ENCODE measurements around the gene POTEM.
"Not testable (repeated sequence)": the region's sequence is repeated elsewhere in the genome, so short reads cannot be mapped to it uniquely, and the experiment has no call there.

The POTEM gene

GRCh38 chr14:18967134-18967533, at the start of gene POTEM:
Gene POTEM, plus strand, starts transcription at chr14:18967434. Its CDS starts 52 bp downstream, at chr14:18967486.
- DNase-seq: not testable (repeated sequence)

DNA sequence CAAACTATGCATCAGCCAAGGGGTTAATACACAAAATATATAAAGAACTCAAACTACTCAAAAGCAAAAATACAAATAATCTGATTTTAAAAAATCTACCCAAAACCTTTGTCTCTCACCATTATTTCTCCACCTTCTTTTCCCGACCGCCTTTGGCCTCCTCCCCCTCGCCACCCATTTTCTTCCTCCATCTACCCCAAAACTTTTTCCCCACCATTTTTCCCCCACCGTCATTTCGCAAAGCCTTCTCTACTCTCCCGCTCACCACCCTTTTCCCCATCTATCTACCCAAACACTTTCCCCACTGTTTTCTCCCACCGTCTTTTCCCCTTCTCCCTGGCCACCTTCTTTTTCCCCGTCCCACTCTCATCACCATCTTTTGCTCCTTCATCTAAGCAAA, 48.9 kb upstream of the POTEM start:
- not testable (repeated sequence) for DNase-seq

GRCh38 chr14:18920052-18920451, 47.2 kb upstream of the POTEM start:
- DNase-seq: not testable (repeated sequence)

DNA sequence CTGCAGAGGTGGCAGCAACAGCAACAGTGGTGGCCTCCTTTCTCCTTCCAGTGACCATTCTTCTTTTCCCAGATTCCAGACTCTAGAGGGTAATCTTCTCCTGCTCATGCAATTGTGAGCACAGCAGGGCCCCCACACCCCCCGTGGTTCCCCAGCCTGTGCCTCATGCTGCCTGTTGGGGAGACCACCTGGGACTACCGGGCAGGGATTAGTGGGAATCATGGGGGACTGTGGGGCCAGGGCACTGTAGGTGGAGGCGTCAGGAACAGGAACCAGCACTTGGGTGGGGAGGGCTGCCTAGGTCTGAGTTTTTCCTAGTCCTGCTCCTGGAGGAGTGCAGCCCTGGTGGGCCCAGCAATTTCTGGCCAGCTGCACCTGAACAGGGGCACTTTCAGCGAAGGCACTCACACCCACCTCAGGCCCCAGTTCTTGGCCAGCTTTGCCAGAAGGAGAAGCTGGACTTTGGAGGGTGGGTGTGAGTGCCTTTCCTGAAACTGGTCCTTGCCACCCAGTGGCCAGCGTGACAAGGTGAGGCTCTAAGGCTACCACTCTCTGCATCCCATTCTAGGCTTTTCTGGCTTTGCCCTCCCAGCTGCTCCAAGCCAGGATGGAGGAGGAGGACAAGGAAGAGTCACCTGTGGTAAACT, 46.1 kb upstream of the POTEM start:
- DNase-seq: not testable (repeated sequence)

DNA sequence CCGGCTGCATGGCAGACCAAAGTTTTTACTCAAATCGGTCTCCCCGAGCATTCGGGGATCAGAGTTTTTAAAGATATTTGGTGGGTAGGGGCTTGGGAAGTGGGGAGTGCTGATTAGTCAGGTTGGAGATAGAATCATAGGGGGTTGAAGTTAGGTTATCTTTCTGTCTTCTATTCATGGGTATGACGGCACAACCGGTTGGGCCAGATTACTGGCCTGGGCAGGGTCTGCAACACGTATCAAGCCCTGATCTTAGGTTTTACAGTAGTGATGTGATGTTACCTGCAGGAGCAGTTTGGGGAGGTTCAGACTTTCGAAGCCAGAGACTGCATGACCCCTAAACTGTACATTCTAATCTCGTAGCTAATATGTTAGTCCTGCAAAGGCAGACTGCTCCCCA, 30.4 kb upstream of the POTEM start:
- DNase-seq: not testable (repeated sequence)

DNA sequence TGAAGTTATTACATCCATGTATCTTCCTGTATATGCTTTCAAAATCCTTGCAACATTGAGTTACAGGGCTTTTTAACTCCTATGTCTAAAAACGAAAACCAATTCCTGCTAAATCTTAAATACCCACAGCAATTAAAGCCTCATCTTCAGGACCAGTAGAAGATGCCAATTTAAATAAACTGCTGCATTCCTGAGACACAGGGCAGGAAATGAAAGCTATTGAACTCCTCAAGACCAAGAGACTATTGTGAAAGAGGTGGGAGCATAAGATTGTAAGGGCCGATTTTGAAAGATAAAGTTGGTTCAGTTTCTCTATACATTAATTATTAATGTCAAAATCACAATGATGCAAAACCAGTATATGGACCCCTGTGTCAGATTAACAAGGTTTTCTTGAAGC, 28.5 kb upstream of the POTEM start:
- DNase-seq: not testable (repeated sequence)

DNA sequence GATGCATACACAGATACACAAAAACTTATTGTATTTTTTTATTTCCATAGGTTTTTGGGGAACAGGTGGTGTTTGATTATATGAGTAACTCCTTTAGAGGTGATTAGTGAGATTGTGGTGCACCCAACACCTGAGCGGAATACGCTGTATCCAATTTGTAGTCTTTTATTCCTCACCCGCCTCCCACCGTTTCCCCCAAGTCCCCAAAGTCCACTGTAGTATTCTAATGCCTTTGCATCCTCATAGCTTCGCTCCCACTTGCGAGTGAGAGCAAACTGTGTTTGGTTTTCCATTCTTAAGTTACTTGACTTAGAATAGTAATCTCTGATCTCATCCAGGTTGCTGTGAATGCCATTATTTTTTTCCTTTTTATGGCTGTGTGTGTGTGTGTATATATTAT, 17.3 kb upstream of the POTEM start:
- not testable (repeated sequence) for DNase-seq

DNA sequence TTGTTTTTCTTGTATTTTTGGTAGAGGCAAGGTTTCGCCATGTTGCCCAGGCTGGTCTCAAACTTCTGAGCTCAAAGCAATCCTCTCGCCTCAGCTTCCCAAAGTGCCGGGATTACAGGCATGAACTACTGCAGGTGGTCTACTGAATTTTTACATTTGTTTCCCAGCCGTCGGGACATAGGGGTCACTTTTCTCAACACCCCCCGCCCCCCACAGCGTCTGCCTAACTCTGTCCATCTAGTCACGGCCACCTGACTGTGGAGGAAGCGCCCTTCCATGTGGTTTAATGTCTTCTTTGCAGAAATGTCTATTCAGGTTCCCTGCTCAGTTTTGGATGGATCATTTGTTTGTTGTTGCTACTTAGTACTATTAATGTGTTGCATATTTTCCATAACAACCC, 14.1 kb upstream of the POTEM start:
- not testable (repeated sequence) for DNase-seq

DNA sequence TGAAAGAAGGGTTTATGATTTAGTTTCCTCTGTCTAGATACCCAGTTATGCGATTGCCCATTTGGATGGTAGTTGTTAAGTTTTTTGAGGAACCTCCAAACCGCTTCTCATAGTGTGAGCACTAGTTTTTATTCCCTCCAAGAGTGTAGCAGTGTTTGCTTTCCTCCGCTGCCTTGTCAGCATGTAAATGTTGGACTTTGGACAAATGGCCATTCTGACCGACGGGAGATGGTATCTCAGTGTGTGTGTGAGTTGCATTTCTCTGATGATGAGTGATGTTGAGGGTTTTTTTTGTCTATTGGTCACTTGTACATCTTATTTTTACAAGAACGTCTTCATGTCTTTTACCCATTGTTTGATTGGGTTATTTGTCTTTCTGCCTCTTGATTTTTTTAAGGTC, 11.4 kb upstream of the POTEM start:
- not testable (repeated sequence) for DNase-seq

GRCh38 chr14:18961576-18961975, 5.7 kb upstream of the POTEM start:
- not testable (repeated sequence) for DNase-seq

DNA sequence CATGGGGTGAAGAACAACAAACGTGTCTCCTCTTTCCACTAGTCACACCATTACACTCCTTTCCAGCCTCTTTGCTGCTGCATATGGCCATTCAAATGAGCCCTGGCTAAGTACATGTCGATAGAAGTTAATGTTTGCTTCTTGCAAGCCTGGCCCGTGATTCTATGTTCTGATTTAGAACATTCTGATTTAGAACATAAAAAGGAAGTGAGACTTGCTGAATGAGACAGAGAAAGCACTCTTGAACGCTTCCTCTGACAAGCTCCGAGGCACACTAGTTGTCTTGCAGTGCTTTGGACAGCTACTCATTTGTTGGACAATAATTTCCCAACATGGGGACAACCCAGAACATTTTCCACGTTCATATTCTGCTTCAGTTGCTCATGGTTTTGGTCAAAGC, 5.1 kb upstream of the POTEM start:
- not testable (repeated sequence) for DNase-seq

- not testable (repeated sequence) for DNase-seq
These were observed 4.0 kb upstream of the POTEM start for GRCh38 chr14:18963276-18963675.

DNA sequence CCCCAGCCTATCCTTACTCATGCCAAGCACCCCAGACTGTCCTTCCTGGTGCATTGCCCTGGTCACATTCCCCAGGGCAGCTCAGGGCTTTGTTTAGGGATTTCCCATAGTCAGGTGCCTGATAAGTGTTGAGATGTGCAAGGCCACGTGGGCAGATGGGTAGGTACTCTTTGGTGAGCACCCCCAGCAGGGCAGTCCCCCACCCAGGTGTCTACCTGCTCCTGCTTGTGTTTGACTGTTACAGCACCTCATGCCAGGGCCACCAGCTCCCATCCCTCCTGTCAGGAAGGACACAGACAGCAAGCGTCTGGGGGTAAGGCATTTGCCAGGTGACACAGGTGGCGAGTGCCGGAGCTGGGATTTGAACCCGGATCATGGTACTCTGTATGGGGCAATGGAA, 2.4 kb upstream of the POTEM start:
- not testable (repeated sequence) for DNase-seq

- DNase-seq: not testable (repeated sequence)
These were observed 35.3 kb downstream of the POTEM start for GRCh38 chr14:19002566-19002965.

- DNase-seq: not testable (repeated sequence)
These were observed 39.3 kb downstream of the POTEM start for GRCh38 chr14:19006490-19006889.

GRCh38 chr14:19007678-19008077, 40.4 kb downstream of the POTEM start:
- DNase-seq: not testable (repeated sequence)

DNA sequence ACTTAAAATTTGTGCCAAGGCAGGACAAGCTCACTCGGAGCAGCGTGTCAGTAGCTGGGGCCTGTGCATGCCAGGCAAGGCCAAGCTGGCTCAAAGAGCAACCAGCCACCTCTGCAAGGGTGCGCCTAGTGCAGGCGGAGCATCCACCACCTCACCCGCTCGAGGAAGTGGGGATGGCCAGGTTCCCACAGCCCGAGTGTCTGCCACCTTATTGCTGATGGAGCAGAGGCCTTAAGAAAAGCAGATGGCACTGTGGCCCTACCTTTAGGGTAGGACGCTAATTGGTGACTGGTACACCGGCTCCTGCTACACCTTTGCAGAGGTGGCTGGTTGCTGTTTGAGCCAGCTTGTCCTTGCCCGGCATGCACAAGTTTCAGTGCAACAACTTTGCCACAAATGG, 43.8 kb downstream of the POTEM start:
- DNase-seq: not testable (repeated sequence)

DNA sequence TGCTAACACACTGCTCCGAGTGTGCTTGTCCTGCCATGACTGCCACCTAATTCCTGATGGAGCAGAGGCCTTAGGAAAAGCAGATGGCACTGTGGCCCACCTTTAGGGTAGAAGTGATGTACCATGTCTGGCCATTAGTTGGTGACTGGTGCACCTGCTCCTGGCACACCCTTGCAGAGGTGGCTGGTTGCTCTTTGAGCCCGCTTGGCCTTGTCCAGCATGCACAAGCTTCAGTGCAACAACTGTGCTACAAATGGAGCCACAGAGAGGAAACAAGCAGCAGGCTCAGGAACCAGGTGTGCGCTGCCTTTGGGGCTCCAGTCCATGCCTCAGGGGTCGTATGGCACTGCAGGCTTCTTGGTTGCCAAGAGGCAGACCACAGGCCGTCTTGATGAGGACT, 44.5 kb downstream of the POTEM start:
- not testable (repeated sequence) for DNase-seq

GRCh38 chr14:19015185-19015584, 48.0 kb downstream of the POTEM start:
- DNase-seq: not testable (repeated sequence)

- DNase-seq: not testable (repeated sequence)
These were observed 57.9 kb downstream of the POTEM start for GRCh38 chr14:19025080-19025589.

GRCh38 chr14:19026649-19027351, 59.6 kb downstream of the POTEM start:
- DNase-seq: not testable (repeated sequence)

DNA sequence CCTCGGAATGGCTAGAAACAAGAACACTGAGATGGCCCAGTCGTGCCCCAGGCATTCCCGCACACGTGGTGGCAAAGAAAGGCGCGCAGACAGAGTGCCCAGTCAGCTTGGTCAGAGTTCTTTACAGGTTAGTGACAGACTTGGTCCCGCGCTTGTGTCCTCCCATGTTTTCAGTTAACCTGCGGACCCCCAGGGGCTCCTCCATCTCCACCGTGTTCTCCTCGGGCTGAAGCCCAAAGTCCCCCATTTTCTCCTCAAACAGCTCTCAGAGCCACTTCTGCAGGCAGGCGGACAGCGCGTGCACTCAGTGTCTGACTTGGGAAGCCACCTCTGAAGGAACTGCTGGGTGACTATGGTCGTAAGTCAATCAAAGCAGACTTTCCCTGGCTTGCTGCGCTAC, 60.7 kb downstream of the POTEM start:
- not testable (repeated sequence) for DNase-seq

DNA sequence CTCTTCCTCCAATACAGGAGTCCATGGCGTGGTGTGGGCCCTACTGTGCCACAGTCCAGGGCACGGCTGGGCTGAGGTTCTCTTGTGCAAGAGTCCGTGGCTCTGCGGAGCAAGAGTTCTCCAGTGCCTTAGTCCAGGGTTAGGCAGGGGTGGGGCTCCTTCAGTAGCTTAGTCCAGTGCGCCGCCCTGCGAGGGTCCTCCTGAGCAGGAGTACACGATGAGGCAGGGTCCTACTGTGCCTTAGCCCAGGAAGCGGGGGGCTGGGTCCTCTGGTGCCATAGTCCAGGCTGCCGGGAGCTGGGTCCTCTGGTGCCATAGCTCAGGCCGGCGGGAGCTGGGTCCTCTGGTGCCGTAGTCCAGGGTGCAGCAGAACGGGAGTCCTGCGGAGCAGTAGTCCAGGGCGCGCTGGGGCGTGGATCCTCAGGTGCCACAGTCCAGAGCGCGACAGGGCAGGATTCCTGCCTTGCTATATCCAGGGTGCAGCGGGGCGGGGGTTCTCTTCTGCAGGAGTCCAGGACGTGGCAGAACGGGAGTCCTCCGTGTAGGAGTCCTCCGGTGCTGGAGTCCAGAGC, 69.7 kb downstream of the POTEM start:
- not testable (repeated sequence) for DNase-seq
